Ascending aorta (tissue), 2 donors: Measurements from ENCODE around the gene SMARCA4. TPM values are rescaled to one million over a fixed set of nuclear protein-coding genes. Genes with fewer than 3 reads are reported as not detected.

Experiments used
- DNase-seq, 2 donors: peaks; one replicate each; pipeline ENCODE4 v3.0.0-alpha.2; 2019; ENCODE audit warnings: low spot score in 2 of 2
- H3K27ac ChIP-seq, 2 donors: fragments of 200-600 bp; sonication (generic); one replicate each; pipeline ENCODE4 v1.5.1; 2016 to 2017; ENCODE audit warnings: mild to moderate bottlenecking in 1 of 2
- H3K27me3 ChIP-seq: fragments of 200-600 bp; sonication (generic); one replicate; pipeline ENCODE4 v1.5.1; 2017
- H3K36me3 ChIP-seq, 2 donors: fragments of 200-600 bp; sonication (generic); one replicate each; pipeline ENCODE4 v1.5.1; 2016
- H3K4me1 ChIP-seq, 2 donors: fragments of 200-600 bp; sonication (generic); one replicate each; pipeline ENCODE4 v1.5.1; 2016 to 2017; ENCODE audit warnings: mild to moderate bottlenecking in 1 of 2
- H3K4me3 ChIP-seq, 2 donors: fragments of 200-600 bp; sonication (generic); one replicate each; pipeline ENCODE4 v1.5.1; 2016 to 2017; ENCODE audit warnings: mild to moderate bottlenecking in 1 of 2
- H3K9me3 ChIP-seq, 2 donors: fragments of 200-600 bp; sonication (generic); one replicate each; pipeline ENCODE4 v1.5.1; 2016
- CTCF ChIP-seq, 3 experiments: fragments of 200-600 bp in 2 of 3; fragments of 450-650 bp in 1 of 3; sonication (generic) in 2 of 3; IDR thresholded peaks; one replicate each; pipeline ENCODE4 v1.5.1; 2016 to 2019; ENCODE audit warnings: antibody characterized with exemption in 3 of 3, mild to moderate bottlenecking in 1 of 3, moderate library complexity in 1 of 3
- intact Hi-C: fragments of 100-400 bp; cut with DNase I; formaldehyde crosslinking; loops from one replicate; pipeline ENCODE4 v1.15.1; 2023
- total RNA-seq: library from RNA; depleted of rRNA; stranded (reverse); fragments of >200 nt; gene quantifications from one replicate; pipeline ENCODE4 v1.1.0, GENCODE V29; 2016

SMARCA4 gene
- total RNA-seq, 1 donor from 2014 or later: 89.5 TPM

- no peak for TF ChIP-seq CTCF (IDR thresholded peaks at IDR 0.05)
- no peak overlapping the region for H3K27ac ChIP-seq
- intact Hi-C loops: no loop called here
- no peaks in the 10 kb centered on the region for H3K9me3 ChIP-seq
- H3K4me1 ChIP-seq: peaks cover 0 to 10% of the 10 kb centered on the region in 2 donors
- H3K36me3 ChIP-seq: no peaks in the 10 kb centered on the region
- H3K27me3 ChIP-seq: no peaks in the 10 kb centered on the region
- DNase-seq: no peak
- no peak overlapping the region for H3K4me3 ChIP-seq
These were observed 6.0 kb downstream of the SMARCA4 start for GRCh38 chr19:10966809-10967208.

GRCh38 chr19:10968527-10969135, 7.8 kb downstream of the SMARCA4 start:
- no peak for TF ChIP-seq CTCF (IDR thresholded peaks at IDR 0.05)
- Histone ChIP-seq H3K36me3 (no peaks in the 10 kb centered on the region), H3K27ac (no peak overlapping the region), H3K4me3 (no peak overlapping the region), H3K4me1 (no peaks in the 10 kb centered on the region), H3K9me3 (no peaks in the 10 kb centered on the region), H3K27me3 (no peaks in the 10 kb centered on the region)
- intact Hi-C loops: no loop called here
- DNase-seq: no peak

GRCh38 chr19:10971107-10971726, 10.4 kb downstream of the SMARCA4 start:
- H3K4me3 ChIP-seq: no peak overlapping the region
- no peaks in the 10 kb centered on the region for H3K9me3 ChIP-seq
- no peak for TF ChIP-seq CTCF (IDR thresholded peaks at IDR 0.05)
- intact Hi-C loops: no loop called here
- no peaks in the 10 kb centered on the region for H3K27me3 ChIP-seq
- H3K27ac ChIP-seq: no peak overlapping the region
- peaks cover 3 to 13% of the 10 kb centered on the region in 2 donors for H3K4me1 ChIP-seq
- no peak for DNase-seq
- H3K36me3 ChIP-seq: no peaks in the 10 kb centered on the region

- Histone ChIP-seq H3K4me3 (peak overlapping the region; percentile 20 to 40), H3K4me1 (peaks cover 6 to 26% of the 10 kb centered on the region in 2 donors), H3K27ac (peak overlapping the region; percentile 63 to 74), H3K27me3 (no peaks in the 10 kb centered on the region), H3K36me3 (no peaks in the 10 kb centered on the region), H3K9me3 (no peaks in the 10 kb centered on the region)
- intact Hi-C loops: loop anchor here (1.0 kb wide), 1 partner anchor 15 kb away; no protein-coding TSS in a partner anchor
- TF ChIP-seq CTCF (IDR thresholded peaks at IDR 0.05): no peak
- peak in 1 of 2 donors; percentile 72 for DNase-seq
These were observed 14.7 kb downstream of the SMARCA4 start for GRCh38 chr19:10975374-10976130.

- Histone ChIP-seq H3K36me3 (no peaks in the 10 kb centered on the region), H3K9me3 (no peaks in the 10 kb centered on the region), H3K27me3 (no peaks in the 10 kb centered on the region), H3K27ac (peak overlapping the region; percentile 63 to 74), H3K4me3 (peak overlapping the region; percentile 20 to 40), H3K4me1 (peaks cover 6 to 29% of the 10 kb centered on the region in 2 donors)
- TF ChIP-seq CTCF (IDR thresholded peaks at IDR 0.05): no peak
- no peak for DNase-seq
- intact Hi-C loops: loop anchor here (1.0 kb wide), 1 partner anchor 16 kb away; no protein-coding TSS in a partner anchor
These were observed 15.5 kb downstream of the SMARCA4 start for GRCh38 chr19:10976131-10976892.
